ENCODE measurements around the gene ATP8A1.
A peak's percentile ranks its signal among the peaks of the same experiment; 100 is the strongest.

ATP8A1 gene

DNA sequence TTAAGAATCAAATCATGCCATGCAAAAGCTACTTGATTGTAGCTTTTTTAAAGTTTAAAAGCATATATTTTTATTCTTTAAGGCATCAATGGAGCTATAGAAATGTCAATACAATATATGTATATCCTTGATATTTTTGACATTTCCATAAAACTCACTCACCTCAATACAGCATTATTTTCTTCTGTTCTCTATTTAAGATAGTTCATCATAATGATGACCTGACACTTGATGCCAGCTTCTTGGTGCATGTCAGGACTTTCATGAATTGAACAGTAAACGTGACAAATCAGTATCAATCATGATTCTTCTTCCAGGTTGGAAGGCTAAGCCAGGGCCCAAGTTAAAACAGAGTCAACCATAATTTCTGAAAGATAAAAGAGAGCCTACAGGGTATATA lies 33.6 kb upstream of the ATP8A1 start:
- ATAC-seq (ENCODE audit: low read depth), result no peak
- Histone ChIP-seq H3K27me3 (ENCODE audit: insufficient read depth, poor library complexity, severe bottlenecking) (no peaks in the 10 kb centered on the region), H3K36me3 (ENCODE audit: low read depth) (no peaks in the 10 kb centered on the region), H3K4me1 (ENCODE audit: insufficient read depth, poor library complexity, severe bottlenecking) (no peaks in the 10 kb centered on the region), H3K9me3 (ENCODE audit: severe bottlenecking) (no peaks in the 10 kb centered on the region), H3K27ac (ENCODE audit: poor library complexity, severe bottlenecking) (no peak overlapping the region), H3K4me3 (ENCODE audit: severe bottlenecking) (no peak overlapping the region)
- TF ChIP-seq, protein P1, sequence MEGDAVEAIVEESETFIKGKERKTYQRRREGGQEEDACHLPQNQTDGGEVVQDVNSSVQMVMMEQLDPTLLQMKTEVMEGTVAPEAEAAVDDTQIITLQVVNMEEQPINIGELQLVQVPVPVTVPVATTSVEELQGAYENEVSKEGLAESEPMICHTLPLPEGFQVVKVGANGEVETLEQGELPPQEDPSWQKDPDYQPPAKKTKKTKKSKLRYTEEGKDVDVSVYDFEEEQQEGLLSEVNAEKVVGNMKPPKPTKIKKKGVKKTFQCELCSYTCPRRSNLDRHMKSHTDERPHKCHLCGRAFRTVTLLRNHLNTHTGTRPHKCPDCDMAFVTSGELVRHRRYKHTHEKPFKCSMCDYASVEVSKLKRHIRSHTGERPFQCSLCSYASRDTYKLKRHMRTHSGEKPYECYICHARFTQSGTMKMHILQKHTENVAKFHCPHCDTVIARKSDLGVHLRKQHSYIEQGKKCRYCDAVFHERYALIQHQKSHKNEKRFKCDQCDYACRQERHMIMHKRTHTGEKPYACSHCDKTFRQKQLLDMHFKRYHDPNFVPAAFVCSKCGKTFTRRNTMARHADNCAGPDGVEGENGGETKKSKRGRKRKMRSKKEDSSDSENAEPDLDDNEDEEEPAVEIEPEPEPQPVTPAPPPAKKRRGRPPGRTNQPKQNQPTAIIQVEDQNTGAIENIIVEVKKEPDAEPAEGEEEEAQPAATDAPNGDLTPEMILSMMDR (IDR thresholded peaks at IDR 0.05; ENCODE audit: poor library complexity, severe bottlenecking), result no peak
- DNase-seq (ENCODE audit: low spot score), result no peak

DNA sequence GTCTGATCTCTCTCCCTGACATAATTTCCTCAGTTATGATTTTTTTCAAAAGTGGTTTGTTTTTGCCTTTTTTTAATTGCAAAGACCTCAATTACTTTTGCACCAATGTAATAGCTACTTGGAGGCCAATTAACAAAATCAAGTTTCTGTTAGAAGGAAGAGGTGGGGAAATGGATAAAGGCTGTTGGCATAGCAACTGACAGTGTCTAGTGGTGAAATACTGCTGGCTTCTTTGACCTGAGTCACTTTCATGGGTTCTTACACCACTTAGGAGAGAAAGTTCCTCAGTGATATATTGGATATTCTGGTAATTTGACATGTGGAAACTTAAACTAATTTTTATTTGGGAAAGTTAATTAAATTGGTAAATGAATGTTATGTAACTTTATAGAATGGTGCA lies 26.5 kb upstream of the ATP8A1 start:
- no peaks in the 10 kb centered on the region for H3K4me1 ChIP-seq (ENCODE audit: insufficient read depth, poor library complexity, severe bottlenecking)
- no peak overlapping the region for H3K27ac ChIP-seq (ENCODE audit: poor library complexity, severe bottlenecking)
- DNase-seq (ENCODE audit: low spot score) (no peak), ATAC-seq (ENCODE audit: low read depth) (no peak)
- H3K36me3 ChIP-seq (ENCODE audit: low read depth), result no peaks in the 10 kb centered on the region
- no peaks in the 10 kb centered on the region for H3K27me3 ChIP-seq (ENCODE audit: insufficient read depth, poor library complexity, severe bottlenecking)
- TF ChIP-seq, protein P1 (IDR thresholded peaks at IDR 0.05; ENCODE audit: poor library complexity, severe bottlenecking), result no peak
- H3K4me3 ChIP-seq (ENCODE audit: severe bottlenecking), result no peak overlapping the region
- no peaks in the 10 kb centered on the region for H3K9me3 ChIP-seq (ENCODE audit: severe bottlenecking)

DNA sequence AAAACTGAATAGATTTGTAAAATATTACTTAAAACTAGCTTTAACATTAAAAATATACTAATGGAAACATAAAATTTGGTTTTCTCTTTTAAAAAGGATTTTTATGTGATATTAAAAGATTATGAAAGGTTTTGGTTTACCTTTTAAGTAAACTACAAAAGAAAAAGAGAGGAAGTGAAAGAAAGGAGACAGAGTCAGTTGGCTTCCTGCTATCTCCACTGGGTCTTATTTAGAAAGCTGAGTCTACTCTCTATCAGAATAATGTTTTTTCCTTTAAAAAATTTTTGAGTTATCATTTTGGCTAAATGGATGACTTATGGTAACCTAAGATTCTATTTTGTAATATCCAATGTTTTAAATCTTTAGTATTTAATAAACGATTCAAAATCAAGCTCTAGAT lies 21.6 kb upstream of the ATP8A1 start:
- TF ChIP-seq, protein P1 (IDR thresholded peaks at IDR 0.05; ENCODE audit: poor library complexity, severe bottlenecking), result no peak
- no peaks in the 10 kb centered on the region for H3K36me3 ChIP-seq (ENCODE audit: low read depth)
- ATAC-seq (ENCODE audit: low read depth) (no peak), DNase-seq (ENCODE audit: low spot score) (no peak)
- H3K4me3 ChIP-seq (ENCODE audit: severe bottlenecking), result no peak overlapping the region
- no peaks in the 10 kb centered on the region for H3K4me1 ChIP-seq (ENCODE audit: insufficient read depth, poor library complexity, severe bottlenecking)
- H3K27ac ChIP-seq (ENCODE audit: poor library complexity, severe bottlenecking), result no peak overlapping the region
- H3K27me3 ChIP-seq (ENCODE audit: insufficient read depth, poor library complexity, severe bottlenecking), result no peaks in the 10 kb centered on the region
- no peaks in the 10 kb centered on the region for H3K9me3 ChIP-seq (ENCODE audit: severe bottlenecking)

DNA sequence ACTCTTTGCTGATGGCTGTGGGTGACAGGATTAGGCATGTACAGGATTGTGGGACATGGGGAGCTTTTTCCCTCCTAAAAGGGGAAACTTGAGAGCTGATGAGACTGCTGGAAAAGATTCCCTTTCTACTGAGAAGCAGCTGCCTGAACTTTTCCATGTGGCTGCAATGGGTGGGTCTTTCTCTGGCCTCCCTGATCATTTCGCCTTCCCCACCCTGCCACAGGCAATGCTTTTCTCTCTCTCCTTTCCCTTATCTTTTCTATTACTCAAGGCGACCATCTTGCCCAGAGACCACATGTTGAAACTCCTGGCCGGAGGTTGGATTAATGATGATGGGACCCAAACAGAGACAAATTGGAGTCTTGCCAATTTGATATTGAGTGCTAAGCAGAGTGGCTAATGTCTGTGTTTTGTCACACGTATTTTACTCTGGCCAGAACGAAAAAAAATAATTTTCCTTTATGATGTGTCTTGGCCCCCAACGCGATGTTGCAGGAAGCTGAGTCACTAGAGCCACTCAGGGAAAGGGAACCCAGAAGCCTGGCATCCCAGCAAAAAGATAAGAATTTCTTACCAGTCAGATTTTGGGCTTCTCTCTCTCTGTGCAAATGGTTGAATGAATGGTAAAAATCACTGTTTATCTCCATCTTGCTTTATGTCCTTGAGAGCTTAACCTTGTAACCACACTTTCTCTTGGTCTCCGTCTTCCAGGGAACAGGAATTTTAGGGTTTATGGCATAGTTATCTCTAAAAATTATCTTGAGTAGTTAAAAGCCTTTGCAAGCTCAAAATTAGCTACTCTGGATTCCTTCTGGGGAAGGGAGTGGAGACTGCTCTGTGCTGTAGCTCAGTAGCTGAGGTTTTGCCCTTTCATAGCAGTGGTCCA lies 19.4 kb upstream of the ATP8A1 start:
- Histone ChIP-seq H3K27me3 (ENCODE audit: insufficient read depth, poor library complexity, severe bottlenecking) (peaks cover 1% of the 10 kb centered on the region), H3K4me1 (ENCODE audit: insufficient read depth, poor library complexity, severe bottlenecking) (no peaks in the 10 kb centered on the region), H3K36me3 (ENCODE audit: low read depth) (no peaks in the 10 kb centered on the region), H3K27ac (ENCODE audit: poor library complexity, severe bottlenecking) (no peak overlapping the region), H3K9me3 (ENCODE audit: severe bottlenecking) (no peaks in the 10 kb centered on the region), H3K4me3 (ENCODE audit: severe bottlenecking) (no peak overlapping the region)
- TF ChIP-seq, protein P1 (IDR thresholded peaks at IDR 0.05; ENCODE audit: poor library complexity, severe bottlenecking), result no peak
- ATAC-seq (ENCODE audit: low read depth) (no peak), DNase-seq (ENCODE audit: low spot score) (no peak)

DNA sequence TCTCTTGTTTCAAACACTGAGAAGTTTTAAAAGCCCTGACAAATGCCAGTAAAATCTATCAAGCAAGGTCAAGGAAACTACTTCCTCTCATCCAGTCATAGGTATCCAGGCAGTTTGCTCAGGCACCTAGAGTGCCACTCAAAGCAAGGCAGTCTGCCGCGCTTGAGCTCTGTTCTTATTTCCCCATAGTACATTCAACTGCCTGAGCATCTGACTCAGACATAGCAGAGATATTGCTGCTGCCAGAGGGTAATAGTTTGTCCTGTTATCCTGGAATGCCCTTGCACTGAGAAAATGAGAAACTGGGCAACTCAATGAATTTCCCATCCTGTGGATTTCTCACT lies 16.1 kb upstream of the ATP8A1 start:
- TF ChIP-seq, protein P1 (IDR thresholded peaks at IDR 0.05; ENCODE audit: poor library complexity, severe bottlenecking), result no peak
- peak; percentile 93 for ATAC-seq (ENCODE audit: low read depth)
- H3K27me3 ChIP-seq (ENCODE audit: insufficient read depth, poor library complexity, severe bottlenecking), result peaks cover 9% of the 10 kb centered on the region

More for the DNA sequence above, 16.1 kb upstream of the ATP8A1 start:
- Histone ChIP-seq H3K27ac (ENCODE audit: poor library complexity, severe bottlenecking) (no peak overlapping the region), H3K9me3 (ENCODE audit: severe bottlenecking) (no peaks in the 10 kb centered on the region), H3K4me1 (ENCODE audit: insufficient read depth, poor library complexity, severe bottlenecking) (no peaks in the 10 kb centered on the region), H3K4me3 (ENCODE audit: severe bottlenecking) (no peak overlapping the region), H3K36me3 (ENCODE audit: low read depth) (no peaks in the 10 kb centered on the region)
- no peak for DNase-seq (ENCODE audit: low spot score)
